Right lobe of liver (tissue), 6 donors: ENCODE data around the gene MYLIP. TPM values are rescaled to one million over a fixed set of nuclear protein-coding genes. Genes with fewer than 3 reads are reported as not detected.

Experiments
- ATAC-seq, 4 donors: fragments of 200-7000 bp; cut with Tn5 transposase; one replicate each; pipeline ENCODE4 v1.9.1; 2020; ENCODE audit warnings: mild to moderate bottlenecking in 4 of 4, moderate library complexity in 4 of 4
- DNase-seq, 3 donors: peaks; one replicate each; pipeline ENCODE4 v3.0.0-alpha.2; 2020
- H3K27ac ChIP-seq, 3 donors: fragments of 200-600 bp; one replicate each; pipeline ENCODE4 v1.8.0; 2022
- H3K27me3 ChIP-seq, 2 donors: fragments of 200-600 bp; one replicate each; pipeline ENCODE4 v1.8.0; 2022
- H3K36me3 ChIP-seq, 4 donors: fragments of 200-600 bp; sonication (generic) in 1 of 4; one replicate each; pipeline versions ENCODE4 v1.5.1 to v1.8.0; 2017 to 2022; ENCODE audit warnings: control low read depth in 1 of 4
- H3K4me1 ChIP-seq, 4 donors: fragments of 200-600 bp; sonication (generic) in 1 of 4; one replicate each; pipeline versions ENCODE4 v1.5.1 to v1.8.0; 2017 to 2022; ENCODE audit warnings: control low read depth in 1 of 4
- H3K4me3 ChIP-seq, 3 donors: fragments of 200-600 bp; one replicate each; pipeline ENCODE4 v1.8.0; 2022
- H3K9me3 ChIP-seq, 4 donors: fragments of 200-600 bp; sonication (generic) in 1 of 4; one replicate each; pipeline versions ENCODE4 v1.5.1 to v1.8.0; 2017 to 2022; ENCODE audit warnings: control low read depth in 1 of 4
- CTCF ChIP-seq, 4 donors: fragments of 200-600 bp in 3 of 4; fragments of 450-650 bp in 1 of 4; IDR thresholded peaks; one replicate each; pipeline versions ENCODE4 v1.5.1 to v1.8.0; 2016 to 2022; ENCODE audit warnings: antibody characterized with exemption in 4 of 4, mild to moderate bottlenecking in 2 of 4
- POLR2A ChIP-seq: fragments of 450-650 bp; IDR thresholded peaks from one replicate; pipeline ENCODE4 v1.6.1; 2017; ENCODE audit warnings: antibody characterized with exemption, mild to moderate bottlenecking
- WGBS: methylation state at CpG from one replicate; pipeline ENCODE4 v1.1.6; 2018; ENCODE audit warnings: low coverage, low lambda C conversion rate; ENCODE audit not compliant: insufficient coverage; ENCODE audit errors: missing lambda C conversion rate; 5-methylcytosine and 5-hydroxymethylcytosine counted together
- intact Hi-C, 2 donors: fragments of 100-400 bp; cut with DNase I; formaldehyde crosslinking; loops; one replicate each; pipeline versions ENCODE4 v1.11.2 to v1.14.1; 2022
- microRNA-seq, 2 donors: library from miRNA; unstranded; fragments of <30 nt; microRNA quantifications; one replicate each; pipeline ENCODE4, GENCODE V29; 2019 to 2020
- small RNA-seq, 2 experiments: library from RNA; depleted of rRNA; stranded (forward); fragments of <200 nt; gene quantifications; one replicate each; pipeline ENCODE3, GENCODE V24; 2016
- total RNA-seq, 6 experiments: library from RNA; depleted of rRNA in 2 of 6; stranded (reverse); fragments of >200 nt in 2 of 6; fragmentation: NEBNext Ultra II Directional in 3 of 6; extraction: Animal tissue kit (Norgen Biotek cat#: 25700) in 3 of 6; gene quantifications; one replicate each; pipeline versions ENCODE4 v1.1.0 to v1.2.4, GENCODE V29; 2016 to 2023
- donor health status: DM: no; HTN: yes; CAD: no.
- donor health status: DM: no; HTN: no; CAD: no.
- donor health status: DM: no; HTN: no; CAD: no.
- donor health status: DM: no; HTN: yes; CAD: no.
- donor health status: DM: no; HTN: yes; CAD: no.

Gene MYLIP
- total RNA-seq, 6 experiments from 2014 or later = 2.0 to 5.3 (median 2.8) TPM

GRCh38 chr6:16190214-16190613 lies 61.3 kb downstream of the MYLIP start:
- Histone ChIP-seq H3K27me3 (peaks cover 0 to 5% of the 10 kb centered on the region in 2 donors), H3K4me1 (no peaks in the 10 kb centered on the region), H3K27ac (no peak overlapping the region), H3K36me3 (no peaks in the 10 kb centered on the region), H3K9me3 (no peaks in the 10 kb centered on the region), H3K4me3 (no peak overlapping the region)
- no peak for ATAC-seq
- intact Hi-C loops = loop anchor here in 1 of 2 donors (10.0 kb wide), 1 partner anchor 495 kb away; no protein-coding TSS in a partner anchor
- no peak for DNase-seq
- 69% methylated on average over 1 of the region's 1 CpG for WGBS
- TF ChIP-seq POLR2A (no peak), CTCF (IDR thresholded peaks at IDR 0.05) (no peak)

- intact Hi-C loops = loop anchor here in 1 of 2 donors (10.0 kb wide), 1 partner anchor 502 kb away; no protein-coding TSS in a partner anchor
- H3K27ac ChIP-seq = no peak overlapping the region
- no peak overlapping the region for H3K4me3 ChIP-seq
- peaks cover 0 to 5% of the 10 kb centered on the region in 2 donors for H3K27me3 ChIP-seq
- DNase-seq = no peak
- WGBS = 85% methylated on average over 5 of the region's 14 CpGs
- ATAC-seq = no peak
- no peaks in the 10 kb centered on the region for H3K36me3 ChIP-seq
- TF ChIP-seq CTCF (IDR thresholded peaks at IDR 0.05) = no peak
- no peak for TF ChIP-seq POLR2A
- H3K9me3 ChIP-seq = no peaks in the 10 kb centered on the region
- no peaks in the 10 kb centered on the region for H3K4me1 ChIP-seq
These were observed 67.5 kb downstream of the MYLIP start for GRCh38 chr6:16196260-16196983.

GRCh38 chr6:16196984-16197546 lies 68.2 kb downstream of the MYLIP start:
- Histone ChIP-seq H3K9me3 (no peaks in the 10 kb centered on the region), H3K4me3 (no peak overlapping the region), H3K27me3 (peaks cover 0 to 5% of the 10 kb centered on the region in 2 donors), H3K27ac (no peak overlapping the region), H3K36me3 (no peaks in the 10 kb centered on the region), H3K4me1 (no peaks in the 10 kb centered on the region)
- WGBS = 75% methylated on average over 9 of the region's 19 CpGs
- no peak for DNase-seq
- TF ChIP-seq POLR2A = no peak
- TF ChIP-seq CTCF (IDR thresholded peaks at IDR 0.05) = no peak
- no peak for ATAC-seq
- intact Hi-C loops = loop anchor here in 1 of 2 donors (10.0 kb wide), 1 partner anchor 502 kb away; no protein-coding TSS in a partner anchor

Small RNA genes within 50 kb of the gene (microRNA-seq; reads per million reads assigned to microRNA genes)
- gene MIR4639 = 0 reads per million in 2 donors

Small RNA genes within 50 kb of the gene (small RNA-seq; reads per million reads assigned to genes)
- 0 reads per million in 2 experiments for gene MIR4639

Other genes starting within 250 kb of the MYLIP start
- 1 to 10 TPM; 3.7 to 6.5 (median 4.9) TPM for gene GMPR, start 109.5 kb downstream of the MYLIP start, total RNA-seq